HG03060 (cell line): ENCODE measurements around the gene STRBP.
"Not testable (repeated sequence)": the region's sequence is repeated elsewhere in the genome, so short reads cannot be mapped to it uniquely, and the experiment has no call there.

Source experiments
- ATAC-seq: cut with Tn5 transposase; IDR thresholded peaks from one replicate; pipeline ENCODE4 v1.9.1; 2021; ENCODE audit warnings: low read depth, moderate number of reproducible peaks; ENCODE audit not compliant: unreplicated experiment

STRBP gene

GRCh38 chr9:123251324-123251723 lies 17.1 kb downstream of the STRBP start:
- no peak for ATAC-seq

DNA sequence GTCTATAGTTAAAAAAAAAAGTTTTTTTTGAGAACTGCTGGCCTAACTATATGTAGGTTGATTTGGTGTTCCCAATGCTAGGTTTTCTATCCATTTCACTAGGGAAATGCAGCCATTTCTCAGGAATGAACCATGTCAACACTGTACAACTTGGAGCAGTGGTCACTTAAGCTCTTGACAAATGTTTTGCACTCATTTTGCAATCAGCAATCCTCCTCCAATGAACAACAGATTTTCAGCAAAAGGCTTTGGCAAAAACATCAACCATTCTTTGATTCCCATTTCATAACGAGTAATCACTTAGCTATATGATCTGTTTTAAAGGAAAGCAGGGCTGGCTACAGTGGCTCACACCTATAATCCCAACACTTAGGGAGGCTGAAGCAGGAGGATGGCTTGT lies 17.9 kb downstream of the STRBP start:
- no peak for ATAC-seq

- not testable (repeated sequence) for ATAC-seq
These were observed 19.2 kb downstream of the STRBP start for GRCh38 chr9:123249162-123249561.

GRCh38 chr9:123248630-123249029 lies 19.8 kb downstream of the STRBP start:
- ATAC-seq, result no peak

- no peak for ATAC-seq
These were observed 21.9 kb downstream of the STRBP start for GRCh38 chr9:123246534-123246933.

GRCh38 chr9:123239726-123240125 lies 28.7 kb downstream of the STRBP start:
- ATAC-seq, result no peak

GRCh38 chr9:123238365-123238764 lies 30.0 kb downstream of the STRBP start:
- no peak for ATAC-seq

GRCh38 chr9:123237220-123237619 lies 31.2 kb downstream of the STRBP start:
- ATAC-seq, result no peak

GRCh38 chr9:123235448-123235847 lies 32.9 kb downstream of the STRBP start:
- ATAC-seq, result no peak

- no peak for ATAC-seq
These were observed 33.5 kb downstream of the STRBP start for GRCh38 chr9:123234853-123235252.

GRCh38 chr9:123232332-123232731 lies 36.1 kb downstream of the STRBP start:
- no peak for ATAC-seq

- no peak for ATAC-seq
These were observed 37.0 kb downstream of the STRBP start for GRCh38 chr9:123231421-123231820.

GRCh38 chr9:123228967-123229366 lies 39.4 kb downstream of the STRBP start:
- ATAC-seq, result no peak

- no peak for ATAC-seq
These were observed 42.4 kb downstream of the STRBP start for GRCh38 chr9:123225995-123226394.

DNA sequence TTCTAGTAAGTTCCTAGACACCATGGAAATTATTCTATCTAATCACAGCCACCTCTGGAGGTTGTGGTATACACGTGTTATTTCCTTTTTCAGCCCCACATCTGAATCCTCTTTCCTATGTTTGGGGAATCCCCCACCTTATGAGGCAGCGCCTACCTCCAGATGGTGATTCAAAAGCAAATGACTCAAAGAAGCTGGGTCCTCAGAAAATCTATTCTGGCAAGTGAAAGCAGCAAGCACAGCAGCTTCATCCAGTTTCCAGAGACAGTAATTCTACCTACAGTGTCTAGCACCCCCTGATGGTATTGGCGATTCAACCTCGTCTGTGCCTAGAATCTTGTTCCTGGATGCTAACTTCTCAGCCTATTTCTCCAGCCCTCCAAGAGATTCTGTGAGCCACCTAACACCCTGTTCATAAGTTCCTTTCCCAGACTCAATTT lies 43.0 kb downstream of the STRBP start:
- ATAC-seq, result peak; percentile 90

GRCh38 chr9:123220127-123220526 lies 48.3 kb downstream of the STRBP start:
- no peak for ATAC-seq

- ATAC-seq, result no peak
These were observed 49.6 kb downstream of the STRBP start for GRCh38 chr9:123218831-123219230.

GRCh38 chr9:123217128-123217654 lies 51.2 kb downstream of the STRBP start:
- no peak for ATAC-seq

DNA sequence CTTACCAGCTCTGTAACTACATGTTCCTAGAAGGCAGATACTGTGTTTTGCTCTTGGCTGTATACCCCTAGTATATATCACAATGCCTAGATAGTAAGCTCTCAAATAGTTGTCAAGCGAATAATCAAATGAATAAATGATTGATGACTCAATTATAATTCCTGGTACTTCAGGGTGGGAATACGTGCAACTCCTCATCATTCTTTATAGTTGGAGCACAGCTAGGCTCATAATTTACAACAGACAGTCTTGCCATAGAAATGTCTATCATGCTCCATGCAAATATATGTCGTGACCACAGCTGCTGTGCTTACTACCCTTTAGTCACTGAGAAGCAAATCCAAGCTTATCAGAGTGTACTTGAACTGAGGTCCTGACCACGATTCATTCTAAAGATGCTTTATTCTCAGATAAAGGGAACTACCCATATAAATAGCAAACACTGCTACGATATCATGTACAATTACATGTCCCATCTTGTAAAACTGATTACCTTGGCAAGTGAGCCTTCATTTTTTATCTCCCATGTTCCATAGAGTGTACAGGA lies 52.1 kb downstream of the STRBP start:
- ATAC-seq, result no peak

DNA sequence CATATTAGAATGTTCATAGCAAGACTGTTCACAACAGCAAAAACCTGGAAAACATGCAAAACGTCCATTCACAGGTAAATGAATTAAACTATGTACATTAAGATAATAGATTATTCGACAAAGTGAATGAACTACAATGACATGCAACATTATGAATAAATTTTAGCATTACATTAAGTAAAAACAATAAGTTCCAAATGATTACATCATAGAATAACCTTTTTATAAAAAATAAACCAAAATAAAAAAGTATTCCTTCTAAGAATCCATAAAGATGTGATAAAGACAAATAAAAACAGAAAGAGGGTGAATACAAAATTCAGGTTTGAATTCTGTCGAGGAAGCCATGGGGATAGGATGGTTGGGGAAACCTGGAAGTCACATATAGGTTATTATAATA lies 57.3 kb downstream of the STRBP start:
- ATAC-seq, result no peak

GRCh38 chr9:123208626-123209174 lies 59.7 kb downstream of the STRBP start:
- no peak for ATAC-seq

- no peak for ATAC-seq
These were observed 62.3 kb downstream of the STRBP start for GRCh38 chr9:123206065-123206464.
